Activated CD8-positive, alpha-beta memory T cell treated with anti-CD3 and anti-CD28 coated beads for 24 hours (primary cell): Measurements from ENCODE around the gene MTMR3.

ENCODE experiments used
- DNase-seq: peaks from one replicate; pipeline ENCODE4 v3.0.0-alpha.2; 2020

Gene MTMR3

GRCh38 chr22:29917052-29917902, 34.3 kb downstream of the MTMR3 start:
- no peak for DNase-seq

DNA sequence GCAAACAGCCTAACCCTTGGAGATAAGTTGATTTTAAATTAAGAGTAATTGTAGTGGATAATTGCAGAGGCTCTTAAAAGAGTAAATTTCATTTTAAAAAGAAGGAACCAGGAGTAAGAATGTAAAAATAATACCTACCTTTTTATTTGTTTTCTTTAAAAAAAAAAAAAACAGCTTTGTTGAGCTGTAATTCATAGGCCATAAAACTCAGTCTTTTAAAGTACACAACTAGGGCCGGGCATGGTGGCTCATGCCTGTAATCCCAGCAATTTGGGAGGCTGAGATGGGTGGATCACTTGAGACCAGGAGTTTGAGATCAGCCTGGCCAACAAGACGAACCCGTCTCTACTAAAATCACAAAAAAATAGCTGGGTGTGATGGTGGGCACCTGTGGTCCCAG, 42.4 kb downstream of the MTMR3 start:
- DNase-seq, result no peak

DNA sequence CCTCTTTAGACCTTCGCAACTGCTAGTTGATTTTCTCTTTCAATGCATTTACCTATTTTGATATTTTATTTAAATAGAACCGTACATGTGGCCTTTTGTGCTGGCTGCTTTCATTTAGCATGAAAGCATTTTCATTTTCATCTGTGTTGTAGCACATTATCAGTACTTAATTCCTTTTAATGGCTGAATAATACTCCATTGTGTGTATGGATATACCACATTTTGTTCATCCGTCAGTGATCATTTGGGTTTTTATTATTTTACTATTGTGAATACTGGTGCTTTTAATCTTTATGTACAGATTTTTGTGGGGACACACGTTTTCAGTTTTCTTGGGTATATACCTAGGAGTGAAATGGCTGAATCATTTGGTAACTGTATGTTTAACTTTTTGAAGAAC, 43.1 kb downstream of the MTMR3 start:
- no peak for DNase-seq

DNA sequence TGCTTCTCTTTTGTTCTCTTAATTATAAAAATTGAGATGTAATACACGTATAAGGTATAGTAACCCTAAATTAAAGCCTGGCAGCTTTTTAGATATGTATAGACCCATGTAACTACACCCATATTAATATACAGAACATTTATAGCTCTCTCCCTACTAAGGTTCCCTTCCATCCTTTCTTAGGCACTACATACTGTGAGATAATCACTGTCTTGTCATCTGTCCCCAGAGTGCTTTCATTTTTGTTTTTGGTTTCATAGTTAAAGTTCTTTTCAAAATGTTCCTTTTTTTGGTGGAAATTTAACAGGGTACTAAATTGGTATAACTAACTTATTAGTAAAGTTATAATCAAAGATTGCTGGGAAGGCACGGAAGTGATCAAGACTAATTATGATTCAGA, 49.2 kb downstream of the MTMR3 start:
- DNase-seq, result no peak

GRCh38 chr22:29933619-29934018, 50.6 kb downstream of the MTMR3 start:
- DNase-seq, result no peak

DNA sequence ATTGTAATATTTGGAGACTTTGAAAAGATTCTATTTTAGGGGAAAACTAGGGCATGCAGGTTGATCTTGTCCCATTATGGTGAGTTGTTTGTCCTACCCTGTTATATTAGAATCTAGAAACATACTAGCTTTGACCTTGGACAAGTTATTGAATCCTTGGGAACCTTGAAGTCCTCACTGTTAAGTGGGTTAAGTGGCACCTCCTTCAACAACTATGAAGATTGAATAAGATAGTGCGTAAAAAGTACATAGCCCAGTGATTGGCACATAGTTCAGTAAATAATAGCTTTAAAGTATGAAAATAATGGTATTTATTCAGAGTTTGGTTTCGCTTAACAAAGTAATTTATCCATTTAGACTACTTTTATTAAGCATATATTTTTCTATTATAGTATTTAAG, 51.6 kb downstream of the MTMR3 start:
- DNase-seq, result no peak

- DNase-seq, result no peak
Measured at GRCh38 chr22:29936186-29936585, 53.2 kb downstream of the MTMR3 start.

- no peak for DNase-seq
Measured at GRCh38 chr22:29937940-29938693, 55.1 kb downstream of the MTMR3 start.

GRCh38 chr22:29940526-29940925, 57.6 kb downstream of the MTMR3 start:
- DNase-seq, result no peak

- no peak for DNase-seq
Measured at GRCh38 chr22:29944339-29944738, 61.4 kb downstream of the MTMR3 start.

- DNase-seq, result no peak
Measured at GRCh38 chr22:29945435-29945834, 62.5 kb downstream of the MTMR3 start.

GRCh38 chr22:29946220-29946619, 63.2 kb downstream of the MTMR3 start:
- DNase-seq, result no peak

- no peak for DNase-seq
Measured at GRCh38 chr22:29947410-29948384, 64.7 kb downstream of the MTMR3 start.

- DNase-seq, result no peak
Measured at GRCh38 chr22:29948385-29948769, 65.4 kb downstream of the MTMR3 start.

GRCh38 chr22:29949872-29950271, 66.9 kb downstream of the MTMR3 start:
- DNase-seq, result no peak

GRCh38 chr22:29951791-29952413, 68.9 kb downstream of the MTMR3 start:
- DNase-seq, result no peak

DNA sequence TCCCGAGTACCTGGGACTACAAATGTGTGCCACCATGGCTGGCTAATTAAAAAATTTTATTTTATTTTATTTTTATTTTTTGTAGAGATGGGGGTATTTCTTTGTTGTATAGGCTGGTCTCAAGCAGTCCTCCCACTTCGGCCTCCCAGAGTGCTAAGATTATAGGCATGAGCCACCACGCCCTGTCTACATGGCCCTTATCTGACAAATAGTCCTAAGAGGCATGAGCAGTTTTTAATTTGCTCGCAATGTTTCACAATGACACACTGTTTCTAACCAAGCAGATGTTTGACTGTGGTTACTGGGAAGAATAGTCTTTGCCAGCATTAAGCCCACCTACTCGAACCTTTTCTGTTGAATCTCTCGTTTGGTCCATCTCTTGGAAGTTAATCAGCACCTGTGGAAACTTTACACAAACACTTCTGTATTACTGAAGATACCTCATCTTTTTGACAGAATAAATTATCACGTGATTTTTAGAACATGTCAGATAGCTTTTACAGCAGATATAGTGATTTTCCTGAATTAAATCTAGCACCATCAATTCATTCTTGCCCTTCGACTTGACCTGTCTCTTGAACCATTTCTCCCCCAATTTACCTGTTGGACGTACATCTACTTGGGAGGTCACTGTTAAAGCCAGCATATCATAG, 71.4 kb downstream of the MTMR3 start:
- DNase-seq, result no peak

DNA sequence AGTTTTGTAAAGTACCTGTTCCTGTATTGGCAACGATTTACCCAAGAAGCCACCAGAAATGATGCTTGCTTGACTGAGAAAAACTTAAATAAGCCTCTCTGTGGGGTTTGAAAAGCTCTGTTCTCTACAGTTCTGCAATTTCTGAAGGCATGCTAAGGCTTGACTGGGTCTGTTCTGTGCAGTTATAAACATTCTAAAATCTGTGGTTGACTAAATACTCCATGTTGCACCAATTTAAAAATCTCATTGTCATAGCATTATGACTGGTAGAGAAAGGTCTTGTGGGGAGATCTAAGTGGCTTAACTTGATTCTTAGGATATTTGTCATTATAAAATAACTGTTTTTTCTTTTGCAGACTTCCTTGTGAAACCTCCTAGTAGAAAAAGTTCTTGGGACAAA, 73.7 kb downstream of the MTMR3 start:
- DNase-seq, result no peak

GRCh38 chr22:29958170-29958569, 75.2 kb downstream of the MTMR3 start:
- DNase-seq, result no peak

DNA sequence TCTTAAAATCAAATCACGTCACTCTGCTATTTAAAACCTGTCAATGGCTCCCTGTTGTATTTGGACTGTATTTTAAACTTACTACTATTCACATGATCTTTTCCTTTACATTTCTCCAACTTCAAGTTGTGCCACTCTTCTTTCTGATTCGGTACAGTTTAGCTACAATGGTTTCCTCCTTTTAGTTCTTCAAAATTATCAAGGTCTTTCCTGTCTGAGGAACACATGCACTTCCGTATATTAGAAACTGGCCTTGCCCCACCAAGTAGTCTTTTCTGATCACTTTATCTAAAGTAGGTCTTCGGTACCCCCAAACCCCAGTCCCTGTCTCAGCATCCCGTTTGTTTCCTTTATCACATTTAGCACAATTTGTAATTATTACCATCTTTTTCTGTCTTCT, 81.8 kb downstream of the MTMR3 start:
- DNase-seq, result no peak

GRCh38 chr22:29967461-29967860, 84.5 kb downstream of the MTMR3 start:
- DNase-seq, result no peak

GRCh38 chr22:29971607-29972006, 88.6 kb downstream of the MTMR3 start:
- DNase-seq, result no peak
